Mesenteric fat pad (tissue), 1 donor: Measurements from ENCODE around the gene GID4. TPM values are rescaled to one million over a fixed set of nuclear protein-coding genes. Genes with fewer than 3 reads are reported as not detected.
"Not testable (repeated sequence)": the region's sequence is repeated elsewhere in the genome, so short reads cannot be mapped to it uniquely, and the experiment has no call there.

Experiments
- DNase-seq: peaks from one replicate; pipeline ENCODE4 v3.0.0-alpha.2; 2020; ENCODE audit warnings: low spot score
- long read RNA-seq: library from polyadenylated mRNA; unstranded; transcript quantifications from one replicate; pipeline ENCODE4 v2.0.0, GENCODE V29; 2020
- total RNA-seq: library from RNA; stranded (reverse); fragmentation: NEBNext Ultra II Directional; extraction: Animal tissue kit (Norgen Biotek cat#: 25700); gene quantifications from one replicate; pipeline ENCODE4 v1.2.1, GENCODE V29; 2021
- donor health status: DM: yes; HTN: yes; CAD: no.

GID4 gene
- 17.4 TPM for total RNA-seq
- long read RNA-seq, partial matches to known transcripts = 0 of 5 reads
- long read RNA-seq, other reads (novel, unspliced or antisense) = 5 of 5 reads

- DNase-seq = peak; percentile 100
Observed at GRCh38 chr17:18038861-18039534, at the start of gene GID4, which contains the start of gene ATPAF2. GID4 (plus strand) TSS chr17:18039408; CDS start chr17:18039465, 57 bp downstream. ATPAF2 (minus strand) TSS chr17:18039168; CDS start chr17:18039013, 155 bp downstream.

- no peak for DNase-seq
Observed at GRCh38 chr17:17989618-17990017, 49.6 kb upstream of the GID4 start.

- no peak for DNase-seq
Observed at GRCh38 chr17:17990282-17990681, 48.9 kb upstream of the GID4 start.

- DNase-seq = no peak
Observed at GRCh38 chr17:17993366-17993765, 45.8 kb upstream of the GID4 start.

GRCh38 chr17:17993852-17994251, 45.4 kb upstream of the GID4 start:
- DNase-seq = no peak

- DNase-seq = no peak
Observed at GRCh38 chr17:17994271-17995069, 44.7 kb upstream of the GID4 start.

- DNase-seq = not testable (repeated sequence)
Observed at GRCh38 chr17:17995887-17996286, 43.3 kb upstream of the GID4 start.

- DNase-seq = no peak
Observed at GRCh38 chr17:17998934-17999333, 40.3 kb upstream of the GID4 start.

GRCh38 chr17:17999364-18000029, 39.7 kb upstream of the GID4 start:
- DNase-seq = no peak

GRCh38 chr17:18000030-18000408, 39.2 kb upstream of the GID4 start:
- DNase-seq = no peak

GRCh38 chr17:18002171-18002570, 37.0 kb upstream of the GID4 start:
- no peak for DNase-seq

- DNase-seq = no peak
Observed at GRCh38 chr17:18004345-18004744, 34.9 kb upstream of the GID4 start.

GRCh38 chr17:18004884-18005305, 34.3 kb upstream of the GID4 start:
- no peak for DNase-seq

- DNase-seq = no peak
Observed at GRCh38 chr17:18005496-18005895, 33.7 kb upstream of the GID4 start.

GRCh38 chr17:18006495-18007239, 32.5 kb upstream of the GID4 start:
- no peak for DNase-seq

GRCh38 chr17:18008496-18009268, 30.5 kb upstream of the GID4 start:
- no peak for DNase-seq

- no peak for DNase-seq
Observed at GRCh38 chr17:18009609-18010420, 29.4 kb upstream of the GID4 start.

GRCh38 chr17:18011286-18011685, 27.9 kb upstream of the GID4 start:
- no peak for DNase-seq

- DNase-seq = no peak
Observed at GRCh38 chr17:18014006-18014405, 25.2 kb upstream of the GID4 start.
